ENCODE data around the gene BHLHA15. TPM values are rescaled to one million over a fixed set of nuclear protein-coding genes. Genes with fewer than 3 reads are reported as not detected.

BHLHA15 gene
- total and polyA plus RNA-seq, 2 of the 13 experiments (the other 11 are each of a cell fraction or from before 2014, with no cell fraction given) = 1.9 to 6.1 TPM

DNA sequence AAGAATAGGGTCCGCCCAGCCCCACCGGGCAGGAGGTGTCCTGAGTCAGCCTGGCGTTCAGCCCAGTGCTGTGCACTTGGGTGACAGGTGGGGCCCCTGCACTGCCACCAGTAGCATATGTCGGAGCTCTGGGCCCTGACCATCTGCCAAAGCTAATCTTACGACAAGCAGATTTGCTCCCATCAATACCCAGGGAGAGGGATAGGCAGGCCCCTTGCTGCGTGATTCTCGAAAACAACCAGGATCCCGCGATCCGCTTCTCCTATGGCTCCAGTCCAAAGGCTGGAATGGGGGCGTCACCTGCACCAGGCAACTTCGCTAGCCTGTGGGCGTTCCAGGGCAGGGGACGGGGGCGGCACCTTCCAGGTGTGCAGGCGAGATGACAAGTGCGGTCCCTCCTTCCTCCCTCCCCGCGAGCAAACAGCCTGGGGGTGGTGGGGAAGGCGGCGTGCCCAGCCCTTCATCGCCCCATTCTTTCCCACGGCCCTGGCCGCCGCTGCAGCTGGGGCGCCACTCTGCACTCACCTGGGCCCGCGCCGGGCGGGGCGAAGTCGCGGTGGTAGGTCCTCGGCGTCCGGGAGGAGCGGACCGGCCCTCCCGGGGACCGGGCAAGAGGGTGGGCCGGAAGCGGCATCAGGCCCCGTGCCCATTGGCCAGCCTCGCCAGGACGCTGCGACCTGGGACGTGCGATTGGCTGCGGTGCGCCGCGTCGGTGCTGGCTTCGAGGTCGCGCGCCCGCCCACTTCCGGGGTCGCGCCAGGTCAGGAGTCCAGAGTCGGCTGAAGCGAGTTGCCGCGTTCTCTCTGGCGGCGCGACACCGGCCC lies 40.6 kb downstream of the BHLHA15 start, which contains the start of gene TECPR1 (continued):
- TF ChIP-seq CREM (IDR thresholded peaks at IDR 0.05) = no peak; the same call in 1 of the 2 replicates
- TF ChIP-seq CREM (CRISPR knock-in tag; IDR thresholded peaks at IDR 0.05) = no peak
- TF ChIP-seq, protein P1, sequence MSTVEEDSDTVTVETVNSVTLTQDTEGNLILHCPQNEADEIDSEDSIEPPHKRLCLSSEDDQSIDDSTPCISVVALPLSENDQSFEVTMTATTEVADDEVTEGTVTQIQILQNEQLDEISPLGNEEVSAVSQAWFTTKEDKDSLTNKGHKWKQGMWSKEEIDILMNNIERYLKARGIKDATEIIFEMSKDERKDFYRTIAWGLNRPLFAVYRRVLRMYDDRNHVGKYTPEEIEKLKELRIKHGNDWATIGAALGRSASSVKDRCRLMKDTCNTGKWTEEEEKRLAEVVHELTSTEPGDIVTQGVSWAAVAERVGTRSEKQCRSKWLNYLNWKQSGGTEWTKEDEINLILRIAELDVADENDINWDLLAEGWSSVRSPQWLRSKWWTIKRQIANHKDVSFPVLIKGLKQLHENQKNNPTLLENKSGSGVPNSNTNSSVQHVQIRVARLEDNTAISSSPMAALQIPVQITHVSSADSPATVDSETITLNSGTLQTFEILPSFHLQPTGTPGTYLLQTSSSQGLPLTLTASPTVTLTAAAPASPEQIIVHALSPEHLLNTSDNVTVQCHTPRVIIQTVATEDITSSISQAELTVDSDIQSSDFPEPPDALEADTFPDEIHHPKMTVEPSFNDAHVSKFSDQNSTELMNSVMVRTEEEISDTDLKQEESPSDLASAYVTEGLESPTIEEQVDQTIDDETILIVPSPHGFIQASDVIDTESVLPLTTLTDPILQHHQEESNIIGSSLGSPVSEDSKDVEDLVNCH (CRISPR knock-in tag; IDR thresholded peaks at IDR 0.05) = no peak
- TF ChIP-seq SIX1 (CRISPR knock-in tag; IDR thresholded peaks at IDR 0.05; ENCODE audit: borderline replicate concordance) = no peak
- TF ChIP-seq, protein P2, sequence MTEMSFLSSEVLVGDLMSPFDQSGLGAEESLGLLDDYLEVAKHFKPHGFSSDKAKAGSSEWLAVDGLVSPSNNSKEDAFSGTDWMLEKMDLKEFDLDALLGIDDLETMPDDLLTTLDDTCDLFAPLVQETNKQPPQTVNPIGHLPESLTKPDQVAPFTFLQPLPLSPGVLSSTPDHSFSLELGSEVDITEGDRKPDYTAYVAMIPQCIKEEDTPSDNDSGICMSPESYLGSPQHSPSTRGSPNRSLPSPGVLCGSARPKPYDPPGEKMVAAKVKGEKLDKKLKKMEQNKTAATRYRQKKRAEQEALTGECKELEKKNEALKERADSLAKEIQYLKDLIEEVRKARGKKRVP (CRISPR knock-in tag; IDR thresholded peaks at IDR 0.05) = no peak
- TF ChIP-seq, protein P3, sequence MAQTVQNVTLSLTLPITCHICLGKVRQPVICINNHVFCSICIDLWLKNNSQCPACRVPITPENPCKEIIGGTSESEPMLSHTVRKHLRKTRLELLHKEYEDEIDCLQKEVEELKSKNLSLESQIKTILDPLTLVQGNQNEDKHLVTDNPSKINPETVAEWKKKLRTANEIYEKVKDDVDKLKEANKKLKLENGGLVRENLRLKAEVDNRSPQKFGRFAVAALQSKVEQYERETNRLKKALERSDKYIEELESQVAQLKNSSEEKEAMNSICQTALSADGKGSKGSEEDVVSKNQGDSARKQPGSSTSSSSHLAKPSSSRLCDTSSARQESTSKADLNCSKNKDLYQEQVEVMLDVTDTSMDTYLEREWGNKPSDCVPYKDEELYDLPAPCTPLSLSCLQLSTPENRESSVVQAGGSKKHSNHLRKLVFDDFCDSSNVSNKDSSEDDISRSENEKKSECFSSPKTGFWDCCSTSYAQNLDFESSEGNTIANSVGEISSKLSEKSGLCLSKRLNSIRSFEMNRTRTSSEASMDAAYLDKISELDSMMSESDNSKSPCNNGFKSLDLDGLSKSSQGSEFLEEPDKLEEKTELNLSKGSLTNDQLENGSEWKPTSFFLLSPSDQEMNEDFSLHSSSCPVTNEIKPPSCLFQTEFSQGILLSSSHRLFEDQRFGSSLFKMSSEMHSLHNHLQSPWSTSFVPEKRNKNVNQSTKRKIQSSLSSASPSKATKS (CRISPR knock-in tag; IDR thresholded peaks at IDR 0.05) = no peak
- TF ChIP-seq ZNF674 (CRISPR knock-in tag; IDR thresholded peaks at IDR 0.05; ENCODE audit: low read depth) = no peak
- TF ChIP-seq, protein P4, sequence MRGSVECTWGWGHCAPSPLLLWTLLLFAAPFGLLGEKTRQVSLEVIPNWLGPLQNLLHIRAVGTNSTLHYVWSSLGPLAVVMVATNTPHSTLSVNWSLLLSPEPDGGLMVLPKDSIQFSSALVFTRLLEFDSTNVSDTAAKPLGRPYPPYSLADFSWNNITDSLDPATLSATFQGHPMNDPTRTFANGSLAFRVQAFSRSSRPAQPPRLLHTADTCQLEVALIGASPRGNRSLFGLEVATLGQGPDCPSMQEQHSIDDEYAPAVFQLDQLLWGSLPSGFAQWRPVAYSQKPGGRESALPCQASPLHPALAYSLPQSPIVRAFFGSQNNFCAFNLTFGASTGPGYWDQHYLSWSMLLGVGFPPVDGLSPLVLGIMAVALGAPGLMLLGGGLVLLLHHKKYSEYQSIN (CRISPR knock-in tag; IDR thresholded peaks at IDR 0.05; ENCODE audit: borderline replicate concordance) = no peak
- no peak for TF ChIP-seq REPIN1 (CRISPR knock-in tag; IDR thresholded peaks at IDR 0.05; ENCODE audit: borderline replicate concordance, low read depth)
- 0 out of 2 replicates have a peak, but pooled peaks have one; percentile 29 for TF ChIP-seq ZNF629 (CRISPR knock-in tag; conservative IDR thresholded peaks at IDR 0.05)
- TF ChIP-seq MAFF (IDR thresholded peaks at IDR 0.05; ENCODE audit: low read depth, low read length) = no peak
- no peak for TF ChIP-seq BHLHE40 (IDR thresholded peaks at IDR 0.05; ENCODE audit: low read length)
- TF ChIP-seq, protein P5, sequence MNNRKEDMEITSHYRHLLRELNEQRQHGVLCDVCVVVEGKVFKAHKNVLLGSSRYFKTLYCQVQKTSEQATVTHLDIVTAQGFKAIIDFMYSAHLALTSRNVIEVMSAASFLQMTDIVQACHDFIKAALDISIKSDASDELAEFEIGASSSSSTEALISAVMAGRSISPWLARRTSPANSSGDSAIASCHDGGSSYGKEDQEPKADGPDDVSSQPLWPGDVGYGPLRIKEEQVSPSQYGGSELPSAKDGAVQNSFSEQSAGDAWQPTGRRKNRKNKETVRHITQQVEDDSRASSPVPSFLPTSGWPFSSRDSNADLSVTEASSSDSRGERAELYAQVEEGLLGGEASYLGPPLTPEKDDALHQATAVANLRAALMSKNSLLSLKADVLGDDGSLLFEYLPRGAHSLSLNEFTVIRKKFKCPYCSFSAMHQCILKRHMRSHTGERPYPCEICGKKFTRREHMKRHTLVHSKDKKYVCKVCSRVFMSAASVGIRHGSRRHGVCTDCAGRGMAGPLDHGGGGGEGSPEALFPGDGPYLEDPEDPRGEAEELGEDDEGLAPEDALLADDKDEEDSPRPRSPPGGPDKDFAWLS (CRISPR knock-in tag; IDR thresholded peaks at IDR 0.05; ENCODE audit: borderline replicate concordance) = no peak
- no peak for TF ChIP-seq ZNF816 (CRISPR knock-in tag; IDR thresholded peaks at IDR 0.05; ENCODE audit: borderline replicate concordance)
- peak; percentile 89 for TF ChIP-seq GABPA (IDR thresholded peaks at IDR 0.05; ENCODE audit: low read depth, low read length)
- TF ChIP-seq GABPA (CRISPR knock-in tag; IDR thresholded peaks at IDR 0.05; ENCODE audit: low read depth) = peak; percentile 82
- no peak for TF ChIP-seq ZNF768 (CRISPR knock-in tag; IDR thresholded peaks at IDR 0.05)
- TF ChIP-seq HCFC1 (IDR thresholded peaks at IDR 0.05; ENCODE audit: low read depth, low read length) = no peak; the same call in 1 of the 2 replicates
- TF ChIP-seq ZNF747 (CRISPR knock-in tag; IDR thresholded peaks at IDR 0.05; ENCODE audit: borderline replicate concordance) = peak; percentile 64; the same call in 1 of the 2 replicates
- TF ChIP-seq HNF4A (CRISPR knock-in tag; IDR thresholded peaks at IDR 0.05) = peak; percentile 87
- TF ChIP-seq ZFP41 (CRISPR knock-in tag; IDR thresholded peaks at IDR 0.05; ENCODE audit: borderline replicate concordance) = no peak

All from HepG2 (cell line).